Fibroblast of mammary gland (primary cell): Measurements from ENCODE around the gene EFCAB14.

Experiments
- DNase-seq: peaks from one replicate; pipeline ENCODE4 v3.0.0-alpha.2; 2010; ENCODE audit warnings: low read depth
- H3K4me3 ChIP-seq: 2 replicates; pipeline ENCODE4 v1.5.1; 2011; ENCODE audit warnings: low read depth, mild to moderate bottlenecking, low read length, moderate library complexity; ENCODE audit not compliant: control insufficient read depth
- TF ChIP-seq, protein P1 (sequence below): conservative IDR thresholded peaks from 2 replicates; pipeline ENCODE4 v1.5.1; 2011; ENCODE audit warnings: low read depth, low read length, inconsistent platforms; ENCODE audit not compliant: control insufficient read depth, insufficient read depth

EFCAB14 gene

DNA sequence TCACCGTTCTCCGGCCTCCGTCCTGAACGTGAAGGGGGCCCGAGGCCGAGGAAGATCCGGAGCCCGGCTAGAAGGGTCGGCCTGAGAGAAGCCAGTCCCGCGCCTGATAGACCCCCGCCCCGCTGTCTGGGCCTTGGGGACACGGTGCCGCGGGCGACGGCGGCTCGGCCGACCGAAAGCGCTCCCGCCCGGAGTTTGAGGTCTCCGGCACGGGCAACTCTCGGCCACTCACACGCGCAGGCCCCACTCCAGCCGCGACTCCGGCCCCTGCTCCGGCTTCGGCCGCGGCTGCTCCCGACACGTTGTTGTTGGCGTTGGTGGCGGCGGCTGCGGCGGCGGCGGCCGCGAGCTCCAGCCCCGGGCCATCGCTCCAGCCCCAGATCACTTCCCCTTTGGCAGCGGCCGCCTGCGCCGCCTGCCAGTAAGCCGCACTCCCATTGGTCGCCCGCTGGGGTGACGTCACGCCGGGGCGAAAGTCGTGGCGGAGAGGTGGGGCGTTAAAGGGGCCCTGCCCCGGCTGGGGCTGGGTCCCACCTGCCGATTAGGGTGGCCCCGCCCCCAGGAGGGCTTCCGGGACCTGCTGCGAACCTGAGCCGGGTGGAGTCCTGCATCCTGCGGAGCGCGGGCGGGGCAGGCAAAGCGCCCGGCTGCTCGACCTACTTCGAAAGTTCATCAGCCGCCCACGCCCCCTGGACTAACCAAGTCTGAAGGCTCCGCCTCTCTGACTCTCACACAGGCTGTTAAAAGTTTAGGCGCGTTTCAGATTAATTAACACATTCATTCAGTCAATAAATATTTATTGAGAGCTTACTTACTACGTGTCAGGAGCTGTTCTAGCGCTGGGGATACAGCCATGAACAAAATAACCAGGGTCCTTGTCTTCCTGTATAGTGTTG is at the start of gene EFCAB14:
EFCAB14 (minus strand) TSS at position 388 of the 896 bp plus-strand sequence. CDS start 1,027 bp downstream, outside the sequence.
- H3K4me3 ChIP-seq, result peak within 1 kb of the TSS; percentile 71
- TF ChIP-seq, protein P1, sequence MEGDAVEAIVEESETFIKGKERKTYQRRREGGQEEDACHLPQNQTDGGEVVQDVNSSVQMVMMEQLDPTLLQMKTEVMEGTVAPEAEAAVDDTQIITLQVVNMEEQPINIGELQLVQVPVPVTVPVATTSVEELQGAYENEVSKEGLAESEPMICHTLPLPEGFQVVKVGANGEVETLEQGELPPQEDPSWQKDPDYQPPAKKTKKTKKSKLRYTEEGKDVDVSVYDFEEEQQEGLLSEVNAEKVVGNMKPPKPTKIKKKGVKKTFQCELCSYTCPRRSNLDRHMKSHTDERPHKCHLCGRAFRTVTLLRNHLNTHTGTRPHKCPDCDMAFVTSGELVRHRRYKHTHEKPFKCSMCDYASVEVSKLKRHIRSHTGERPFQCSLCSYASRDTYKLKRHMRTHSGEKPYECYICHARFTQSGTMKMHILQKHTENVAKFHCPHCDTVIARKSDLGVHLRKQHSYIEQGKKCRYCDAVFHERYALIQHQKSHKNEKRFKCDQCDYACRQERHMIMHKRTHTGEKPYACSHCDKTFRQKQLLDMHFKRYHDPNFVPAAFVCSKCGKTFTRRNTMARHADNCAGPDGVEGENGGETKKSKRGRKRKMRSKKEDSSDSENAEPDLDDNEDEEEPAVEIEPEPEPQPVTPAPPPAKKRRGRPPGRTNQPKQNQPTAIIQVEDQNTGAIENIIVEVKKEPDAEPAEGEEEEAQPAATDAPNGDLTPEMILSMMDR, result no peak
- peak; percentile 85 for DNase-seq

DNA sequence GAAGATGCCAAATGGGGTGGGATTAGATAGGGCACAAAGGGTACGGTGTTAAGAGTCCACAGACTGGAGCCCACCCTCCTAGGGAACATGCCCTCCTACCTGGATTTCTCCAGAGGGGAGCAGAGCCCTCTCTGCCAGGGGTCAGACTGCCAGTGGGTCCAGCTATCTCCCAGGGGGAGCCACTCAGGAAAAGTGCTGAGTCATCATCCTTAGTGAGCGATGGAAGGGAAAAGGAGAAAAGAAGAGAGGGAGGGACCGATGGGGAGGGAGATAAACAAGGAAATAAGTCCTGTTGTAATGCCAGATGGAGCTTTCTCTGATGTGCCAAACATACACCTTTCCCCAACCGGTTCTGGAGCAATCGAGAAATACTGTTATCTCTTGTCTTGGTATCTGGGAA is 49.5 kb upstream of the EFCAB14 start:
- DNase-seq, result no peak
- TF ChIP-seq, protein P1, result no peak

DNA sequence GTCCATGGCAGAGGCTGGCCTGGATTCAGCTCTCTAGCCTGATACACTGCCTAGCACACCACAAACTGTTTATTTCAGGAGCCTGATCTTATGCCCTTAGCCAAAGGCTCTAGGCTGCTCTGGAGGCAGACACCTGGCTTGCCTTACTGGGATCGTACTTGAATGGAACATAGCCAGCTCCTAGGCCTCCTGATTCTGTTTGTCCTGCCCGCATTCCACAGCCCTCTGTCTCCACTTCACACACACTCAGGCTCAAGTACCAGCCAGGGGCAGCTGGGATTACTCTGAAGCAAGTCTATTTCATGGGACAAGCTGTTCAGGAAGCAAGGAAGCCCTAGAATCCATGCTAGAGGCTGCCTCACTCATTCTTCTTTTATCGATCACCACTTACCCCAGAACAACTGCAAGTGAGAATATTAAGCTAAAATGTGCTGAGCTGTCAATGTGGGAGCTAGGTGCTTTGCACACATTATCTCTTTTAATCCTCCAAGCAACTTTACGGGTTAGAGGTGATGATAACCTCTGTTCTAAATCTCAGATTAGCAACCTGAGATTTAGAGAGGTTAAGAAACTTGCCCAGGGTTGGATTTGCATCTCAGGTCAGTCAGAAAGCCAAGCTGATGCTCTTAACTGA is 48.9 kb upstream of the EFCAB14 start:
- TF ChIP-seq, protein P1, result no peak
- no peak for DNase-seq
- no peak overlapping the region for H3K4me3 ChIP-seq

More for the DNA sequence above, 49.5 kb upstream of the EFCAB14 start:
- no peak overlapping the region for H3K4me3 ChIP-seq

DNA sequence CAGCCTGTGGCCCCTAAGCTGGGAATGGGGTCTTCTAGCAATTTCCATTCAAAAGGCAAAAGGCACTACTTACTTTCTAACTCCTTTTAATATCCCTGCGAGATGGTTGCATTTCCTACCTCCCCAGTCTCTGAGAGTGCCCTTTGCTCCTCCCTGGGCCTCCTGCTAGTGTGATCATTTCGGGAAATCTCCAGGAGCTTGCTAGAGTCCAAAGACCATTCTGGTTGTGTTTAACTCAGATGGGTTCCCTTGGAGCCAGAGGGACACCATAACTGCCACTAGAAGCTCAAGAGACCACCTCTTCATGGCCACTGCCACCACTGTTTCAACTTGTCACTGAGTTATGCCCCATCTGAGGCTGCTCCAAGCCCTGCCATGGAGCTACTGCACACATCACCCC is 45.5 kb upstream of the EFCAB14 start:
- DNase-seq, result no peak
- no peak overlapping the region for H3K4me3 ChIP-seq
- TF ChIP-seq, protein P1, result no peak

GRCh38 chr1:46761740-46762139 is 42.8 kb upstream of the EFCAB14 start:
- TF ChIP-seq, protein P1, result no peak
- DNase-seq, result no peak
- no peak overlapping the region for H3K4me3 ChIP-seq

GRCh38 chr1:46760558-46761166 is 41.7 kb upstream of the EFCAB14 start:
- no peak overlapping the region for H3K4me3 ChIP-seq
- TF ChIP-seq, protein P1, result no peak
- DNase-seq, result no peak
